Suppressor macrophage (primary cell): ENCODE data around the gene PAXX.
A peak's percentile ranks its signal among the peaks of the same experiment; 100 is the strongest.

Experiments used
- DNase-seq, 4 experiments: peaks; one replicate each; pipeline ENCODE4 v3.0.0-alpha.2; 2020 to 2022

Gene PAXX

GRCh38 chr9:137034039-137034708, 42.0 kb downstream of the PAXX start:
- peak; percentile 53 to 67 (median 66) for DNase-seq

- peak; percentile 87 to 92 (median 88) for DNase-seq
Measured at GRCh38 chr9:137034709-137035506, 42.7 kb downstream of the PAXX start.

GRCh38 chr9:137035507-137035834, 43.2 kb downstream of the PAXX start:
- DNase-seq = no peak

GRCh38 chr9:137035937-137036336, 43.7 kb downstream of the PAXX start:
- DNase-seq = no peak

- no peak for DNase-seq
Measured at GRCh38 chr9:137037035-137037434, 44.8 kb downstream of the PAXX start.

GRCh38 chr9:137037483-137037882, 45.3 kb downstream of the PAXX start:
- no peak for DNase-seq

GRCh38 chr9:137038916-137039315, 46.7 kb downstream of the PAXX start:
- DNase-seq = no peak

- DNase-seq = no peak
Measured at GRCh38 chr9:137039611-137040366, 47.6 kb downstream of the PAXX start.

GRCh38 chr9:137040568-137040967, 48.3 kb downstream of the PAXX start:
- DNase-seq = no peak

- no peak for DNase-seq
Measured at GRCh38 chr9:137041124-137041523, 48.9 kb downstream of the PAXX start.

- DNase-seq = no peak
Measured at GRCh38 chr9:137042751-137043727, 50.8 kb downstream of the PAXX start.
